ENCODE data around the gene SIGLECL1. TPM values are rescaled to one million over a fixed set of nuclear protein-coding genes. Genes with fewer than 3 reads are reported as not detected.
A peak's percentile ranks its signal among the peaks of the same experiment; 100 is the strongest.

The SIGLECL1 gene
- polyA plus RNA-seq, 3 donors: 0.16 TPM; not detected in 2

DNA sequence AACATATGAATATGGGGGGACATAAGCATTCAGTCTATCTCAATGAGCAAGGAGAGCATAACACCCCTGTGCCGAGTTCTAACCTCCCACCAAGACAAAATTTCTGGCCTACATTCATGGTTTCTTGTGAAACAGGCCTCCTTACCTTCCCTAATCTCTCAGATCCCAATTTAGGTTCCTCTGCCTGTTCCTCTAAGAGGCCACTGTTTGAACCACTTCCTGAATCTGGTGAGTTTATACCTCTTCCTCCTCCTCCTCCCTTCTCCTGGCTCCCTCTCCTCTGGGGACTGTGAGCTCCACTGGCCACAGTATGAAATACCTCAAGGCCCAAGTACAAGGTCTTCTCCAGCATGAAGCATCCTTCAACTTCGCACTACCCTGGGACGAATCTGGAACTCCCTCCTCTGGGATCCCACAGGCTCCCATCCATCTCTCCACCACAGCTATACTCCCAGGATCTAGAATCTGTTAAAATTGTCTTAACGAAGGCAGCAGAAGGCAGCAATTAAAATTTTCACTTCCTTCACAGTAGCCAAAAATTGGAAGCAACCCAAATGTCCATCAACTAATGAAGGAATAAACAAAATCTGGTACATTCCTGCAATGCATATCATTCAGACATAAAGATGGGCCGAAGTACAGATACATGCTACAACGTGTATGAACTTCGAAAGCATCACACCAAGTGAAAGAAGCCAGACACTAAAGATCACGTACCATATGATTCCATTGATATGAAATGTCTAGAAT, 7.8 kb upstream of the SIGLECL1 start:
- Histone ChIP-seq H3K9me3 (replicated peaks in 1 of 2; ENCODE audit: control insufficient read depth in 1 of 2, insufficient read depth in 1 of 2, low read length in 2 of 2) (no peaks in the 10 kb centered on the region), H3K4me3 (replicated peaks in 1 of 3; ENCODE audit: low read depth in 2 of 3, low read length in 3 of 3) (peak overlapping the region in 1 of 3 experiments; percentile 29), H4K20me1 (ENCODE audit: insufficient read depth, low read length) (peaks cover 17% of the 10 kb centered on the region), H3K79me2 (ENCODE audit: insufficient read depth, low read length) (peaks cover 5% of the 10 kb centered on the region), H3K27me3 (ENCODE audit: control insufficient read depth in 2 of 2, insufficient read depth in 2 of 2, low read length in 2 of 2) (no peaks in the 10 kb centered on the region), H2AFZ (ENCODE audit: insufficient read depth, low read depth, low read length, poor library complexity, severe bottlenecking) (no peak overlapping the region), H3K27ac (ENCODE audit: low read depth in 1 of 2, low read length in 2 of 2) (peak overlapping the region; percentile 5 to 67), H3K4me2 (replicated peaks; ENCODE audit: extremely low read depth, low read length, poor library complexity, severe bottlenecking) (peak overlapping the region; percentile 28), H3K4me1 (ENCODE audit: control insufficient read depth in 1 of 2, insufficient read depth in 2 of 2, low read length in 2 of 2) (peaks cover 67 to 73% of the 10 kb centered on the region in 2 donors), H3K9ac (ENCODE audit: insufficient read depth, low read length, poor library complexity, severe bottlenecking) (no peak overlapping the region), H3K36me3 (replicated peaks in 1 of 2; ENCODE audit: control insufficient read depth in 1 of 2, insufficient read depth in 2 of 2, low read length in 2 of 2) (peaks cover 38 to 45% of the 10 kb centered on the region in 2 donors)
- peak overlapping the region; percentile 51 to 88 (median 66) for H3K27ac Mint-ChIP-seq
- H3K27me3 Mint-ChIP-seq (ENCODE audit: low read depth in 3 of 3): peaks cover 0 to 2% (median 1%) of the 10 kb centered on the region in 3 donors
- H3K4me3 Mint-ChIP-seq: peak overlapping the region in 1 of 2 donors; percentile 43
- peak in 2 of 3 donors; percentile 41 to 44 for DNase-seq
- no peaks in the 10 kb centered on the region for H3K9me3 Mint-ChIP-seq
- peaks cover 22 to 23% of the 10 kb centered on the region in 2 donors for H3K36me3 Mint-ChIP-seq
- H3K4me1 Mint-ChIP-seq: peaks cover 70% of the 10 kb centered on the region
- TF ChIP-seq, protein P1, sequence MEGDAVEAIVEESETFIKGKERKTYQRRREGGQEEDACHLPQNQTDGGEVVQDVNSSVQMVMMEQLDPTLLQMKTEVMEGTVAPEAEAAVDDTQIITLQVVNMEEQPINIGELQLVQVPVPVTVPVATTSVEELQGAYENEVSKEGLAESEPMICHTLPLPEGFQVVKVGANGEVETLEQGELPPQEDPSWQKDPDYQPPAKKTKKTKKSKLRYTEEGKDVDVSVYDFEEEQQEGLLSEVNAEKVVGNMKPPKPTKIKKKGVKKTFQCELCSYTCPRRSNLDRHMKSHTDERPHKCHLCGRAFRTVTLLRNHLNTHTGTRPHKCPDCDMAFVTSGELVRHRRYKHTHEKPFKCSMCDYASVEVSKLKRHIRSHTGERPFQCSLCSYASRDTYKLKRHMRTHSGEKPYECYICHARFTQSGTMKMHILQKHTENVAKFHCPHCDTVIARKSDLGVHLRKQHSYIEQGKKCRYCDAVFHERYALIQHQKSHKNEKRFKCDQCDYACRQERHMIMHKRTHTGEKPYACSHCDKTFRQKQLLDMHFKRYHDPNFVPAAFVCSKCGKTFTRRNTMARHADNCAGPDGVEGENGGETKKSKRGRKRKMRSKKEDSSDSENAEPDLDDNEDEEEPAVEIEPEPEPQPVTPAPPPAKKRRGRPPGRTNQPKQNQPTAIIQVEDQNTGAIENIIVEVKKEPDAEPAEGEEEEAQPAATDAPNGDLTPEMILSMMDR (IDR thresholded peaks at IDR 0.05): no peak
- intact Hi-C loops (cut with micrococcal nuclease): no loop called here
- 41% methylated on average over 5 of the region's 8 CpGs for WGBS (ENCODE audit: insufficient coverage)

DNA sequence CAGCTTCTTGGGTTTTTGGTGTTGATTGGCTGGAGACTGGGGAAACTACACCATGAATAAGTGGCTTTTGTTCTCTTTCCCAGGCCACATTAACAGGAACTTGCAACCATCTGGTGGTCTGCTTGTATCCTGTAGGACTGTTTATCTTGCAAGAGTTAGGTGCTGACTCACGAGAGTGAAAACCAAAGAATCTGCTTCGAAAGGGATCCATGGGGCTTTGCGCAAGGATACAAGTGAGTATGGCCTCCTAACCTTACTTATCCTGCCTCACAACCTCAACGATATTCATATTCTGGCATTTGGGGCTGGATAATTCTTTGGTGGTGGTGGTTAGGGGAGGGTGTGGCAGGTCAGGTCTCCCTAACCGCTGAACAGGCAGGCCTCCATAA, 4.7 kb upstream of the SIGLECL1 start:
- H3K27me3 Mint-ChIP-seq (ENCODE audit: low read depth in 3 of 3): peaks cover 0 to 1% (median 0%) of the 10 kb centered on the region in 3 donors
- Histone ChIP-seq H3K79me2 (ENCODE audit: insufficient read depth, low read length) (no peaks in the 10 kb centered on the region), H3K9ac (ENCODE audit: insufficient read depth, low read length, poor library complexity, severe bottlenecking) (no peak overlapping the region), H3K27me3 (ENCODE audit: control insufficient read depth in 2 of 2, insufficient read depth in 2 of 2, low read length in 2 of 2) (no peaks in the 10 kb centered on the region), H3K27ac (ENCODE audit: low read depth in 1 of 2, low read length in 2 of 2) (peak overlapping the region; percentile 15 to 59), H3K4me1 (ENCODE audit: control insufficient read depth in 1 of 2, insufficient read depth in 2 of 2, low read length in 2 of 2) (peaks cover 91 to 98% of the 10 kb centered on the region in 2 donors), H3K4me2 (replicated peaks; ENCODE audit: extremely low read depth, low read length, poor library complexity, severe bottlenecking) (peak overlapping the region; percentile 59), H2AFZ (ENCODE audit: insufficient read depth, low read depth, low read length, poor library complexity, severe bottlenecking) (peak overlapping the region; percentile 0), H4K20me1 (ENCODE audit: insufficient read depth, low read length) (no peaks in the 10 kb centered on the region), H3K9me3 (replicated peaks in 1 of 2; ENCODE audit: control insufficient read depth in 1 of 2, insufficient read depth in 1 of 2, low read length in 2 of 2) (peaks cover 0 to 7% of the 10 kb centered on the region in 2 donors), H3K4me3 (replicated peaks in 1 of 3; ENCODE audit: low read depth in 2 of 3, low read length in 3 of 3) (peak overlapping the region in 1 of 3 experiments; percentile 58), H3K36me3 (replicated peaks in 1 of 2; ENCODE audit: control insufficient read depth in 1 of 2, insufficient read depth in 2 of 2, low read length in 2 of 2) (peaks cover 7 to 14% of the 10 kb centered on the region in 2 donors)
- peak overlapping the region; percentile 31 to 85 for H3K4me3 Mint-ChIP-seq
- peak; percentile 60 to 89 (median 68) for DNase-seq
- 0% methylated on average over 1 of the region's 5 CpGs for WGBS (ENCODE audit: insufficient coverage)
- H3K9me3 Mint-ChIP-seq: peaks cover 0 to 3% (median 0%) of the 10 kb centered on the region in 7 donors
- TF ChIP-seq, protein P1 (IDR thresholded peaks at IDR 0.05): no peak
- peaks cover 23 to 28% of the 10 kb centered on the region in 2 donors for H3K36me3 Mint-ChIP-seq
- intact Hi-C loops (cut with micrococcal nuclease): no loop called here
- H3K27ac Mint-ChIP-seq: peak overlapping the region; percentile 75 to 92 (median 90)
- H3K4me1 Mint-ChIP-seq: peaks cover 90% of the 10 kb centered on the region

Measured in CD14-positive monocyte (primary cell).